Esophagus mucosa (tissue), 1 donor: ENCODE results near the gene SBF1. TPM values are rescaled to one million over a fixed set of nuclear protein-coding genes. Genes with fewer than 3 reads are reported as not detected.
"Not testable (repeated sequence)": the region's sequence is repeated elsewhere in the genome, so short reads cannot be mapped to it uniquely, and the experiment has no call there.

Source experiments
- ATAC-seq: fragments of 200-7000 bp; cut with Tn5 transposase; one replicate; pipeline ENCODE4 v1.9.1; 2020
- total RNA-seq: library from RNA; stranded (reverse); gene quantifications from one replicate; pipeline ENCODE4 v1.2.4, GENCODE V29; 2023
- donor health status: DM: yes; HTN: yes; CAD: no.

SBF1 gene
- total RNA-seq, 1 donor from 2014 or later = 55.0 TPM

- no peak for ATAC-seq
These were observed 51.6 kb downstream of the SBF1 start for GRCh38 chr22:50422961-50423815.

- no peak for ATAC-seq
These were observed 52.8 kb downstream of the SBF1 start for GRCh38 chr22:50422046-50422445.

GRCh38 chr22:50420581-50420980 lies 54.3 kb downstream of the SBF1 start:
- ATAC-seq = no peak

GRCh38 chr22:50420015-50420414 lies 54.8 kb downstream of the SBF1 start:
- ATAC-seq = no peak

GRCh38 chr22:50419116-50419515 lies 55.7 kb downstream of the SBF1 start:
- ATAC-seq = no peak

- ATAC-seq = no peak
These were observed 56.2 kb downstream of the SBF1 start for GRCh38 chr22:50418624-50419023.

GRCh38 chr22:50417411-50418210 lies 57.2 kb downstream of the SBF1 start:
- no peak for ATAC-seq

GRCh38 chr22:50416996-50417395 lies 57.8 kb downstream of the SBF1 start:
- no peak for ATAC-seq

GRCh38 chr22:50415426-50415825 lies 59.4 kb downstream of the SBF1 start:
- ATAC-seq = no peak

- no peak for ATAC-seq
These were observed 60.2 kb downstream of the SBF1 start for GRCh38 chr22:50414476-50415248.

GRCh38 chr22:50408954-50409353 lies 65.9 kb downstream of the SBF1 start:
- ATAC-seq = not testable (repeated sequence)

GRCh38 chr22:50408311-50408710 lies 66.5 kb downstream of the SBF1 start:
- no peak for ATAC-seq

GRCh38 chr22:50406416-50407170 lies 68.2 kb downstream of the SBF1 start:
- no peak for ATAC-seq

GRCh38 chr22:50403701-50404101 lies 71.1 kb downstream of the SBF1 start:
- peak; percentile 14 for ATAC-seq

GRCh38 chr22:50401907-50402306 lies 72.9 kb downstream of the SBF1 start:
- no peak for ATAC-seq

GRCh38 chr22:50400931-50401330 lies 73.9 kb downstream of the SBF1 start:
- ATAC-seq = no peak

- no peak for ATAC-seq
These were observed 74.4 kb downstream of the SBF1 start for GRCh38 chr22:50400406-50400805.

- ATAC-seq = peak; percentile 71
These were observed 75.0 kb downstream of the SBF1 start for GRCh38 chr22:50399751-50400331.

- ATAC-seq = no peak
These were observed 75.8 kb downstream of the SBF1 start for GRCh38 chr22:50398831-50399648.

- ATAC-seq = not testable (repeated sequence)
These were observed 77.3 kb downstream of the SBF1 start for GRCh38 chr22:50397371-50398060.
